Natural killer cell (primary cell): ENCODE results near the gene CARMIL1. TPM values are rescaled to one million over a fixed set of nuclear protein-coding genes. Genes with fewer than 3 reads are reported as not detected.

Source experiments
- ATAC-seq, 3 donors: fragments of 150-1000 bp in 2 of 3; fragments of 200-7000 bp in 1 of 3; cut with Tn5 transposase; 1 replicate in 1 of 3; 2 replicates in 2 of 3; pipeline ENCODE4 v1.10.0; 2021; ENCODE audit warnings: mild to moderate bottlenecking in 2 of 3, moderate library complexity in 2 of 3
- DNase-seq, 2 donors: peaks; one replicate each; pipeline versions ENCODE4 v3.0.0 to v3.0.0-alpha.2; 2013 to 2021; ENCODE audit warnings: mixed read lengths in 1 of 2
- H3K27ac ChIP-seq: one replicate; pipeline ENCODE4 v1.5.1; 2013; ENCODE audit warnings: mild to moderate bottlenecking, low read length
- H3K27me3 ChIP-seq: one replicate; pipeline ENCODE4 v1.6.1; 2013; ENCODE audit warnings: low read length; ENCODE audit not compliant: control insufficient read depth, insufficient read depth
- H3K36me3 ChIP-seq: one replicate; pipeline ENCODE4 v1.6.1; 2013; ENCODE audit warnings: low read length; ENCODE audit not compliant: control insufficient read depth, insufficient read depth
- H3K4me1 ChIP-seq: one replicate; pipeline ENCODE4 v1.6.1; 2013; ENCODE audit warnings: low read length; ENCODE audit not compliant: control insufficient read depth, insufficient read depth
- H3K4me3 ChIP-seq: one replicate; pipeline ENCODE4 v1.5.1; 2013; ENCODE audit warnings: low read length
- H3K9me3 ChIP-seq: one replicate; pipeline ENCODE4 v1.6.1; 2013; ENCODE audit warnings: low read length; ENCODE audit not compliant: control insufficient read depth, insufficient read depth
- H3K27ac Mint-ChIP-seq, 2 donors: one replicate each; pipeline ENCODE4 v1.8.0; 2022; ENCODE audit warnings: mild to moderate bottlenecking in 2 of 2, mixed read lengths in 2 of 2, moderate library complexity in 1 of 2
- H3K27me3 Mint-ChIP-seq, 2 donors: one replicate each; pipeline ENCODE4 v1.8.0; 2022; ENCODE audit warnings: low read depth in 2 of 2, mixed read lengths in 2 of 2
- H3K36me3 Mint-ChIP-seq: one replicate; pipeline ENCODE4 v1.8.0; 2022; ENCODE audit warnings: mixed read lengths
- H3K4me1 Mint-ChIP-seq, 2 donors: one replicate each; pipeline ENCODE4 v1.8.0; 2022; ENCODE audit warnings: mixed read lengths in 2 of 2
- H3K4me3 Mint-ChIP-seq: one replicate; pipeline ENCODE4 v1.8.0; 2022; ENCODE audit warnings: mild to moderate bottlenecking, moderate library complexity, mixed read lengths
- H3K9me3 Mint-ChIP-seq, 2 donors: one replicate each; pipeline ENCODE4 v1.8.0; 2022; ENCODE audit warnings: mixed read lengths in 2 of 2
- WGBS: methylation state at CpG from one replicate; pipeline ENCODE4 v1.1.7; 2013; ENCODE audit warnings: missing lambda C conversion rate; ENCODE audit not compliant: insufficient coverage; 5-methylcytosine and 5-hydroxymethylcytosine counted together
- intact Hi-C: fragments of 100-400 bp; cut with micrococcal nuclease; formaldehyde crosslinking; loops from one replicate; pipeline ENCODE4 v1.14.2; 2022
- total RNA-seq, 4 donors: library from RNA; stranded (reverse); fragments of 120-200 nt in 1 of 4; gene quantifications; one replicate each; pipeline versions ENCODE4 v1.2.3 to v1.2.4, GENCODE V29; 2013 to 2022
- TF ChIP-seq, protein P1 (sequence below): fragments of 200-600 bp; IDR thresholded peaks from one replicate; pipeline ENCODE4 v1.8.0; 2022; ENCODE audit warnings: antibody characterized with exemption

The CARMIL1 gene
- total RNA-seq, 3 donors from 2014 or later (not counting 1 experiment from before 2014, with no cell fraction given) = 0.25 to 1.1 (median 0.35) TPM

DNA sequence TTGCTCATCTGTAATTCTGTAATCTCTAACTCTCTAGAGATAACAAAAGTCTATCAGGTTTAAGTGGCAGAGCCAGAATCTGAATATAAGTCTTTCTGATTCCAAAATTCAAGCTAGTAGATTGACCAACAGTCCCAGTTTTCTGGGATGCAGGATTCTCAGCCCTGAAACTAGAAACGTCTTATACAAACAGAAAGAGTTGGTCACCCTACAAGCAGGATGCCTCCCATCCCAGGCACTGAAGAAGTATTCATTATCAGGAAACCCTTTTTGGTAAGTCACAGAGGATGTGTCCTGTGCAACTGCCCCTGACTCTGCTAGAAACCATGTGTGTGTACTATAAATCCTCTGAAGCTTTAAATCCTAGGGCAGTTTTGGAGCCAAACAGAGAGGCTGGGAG is 135.0 kb downstream of the CARMIL1 start:
- H3K4me1 ChIP-seq = peaks cover 3% of the 10 kb centered on the region
- H3K4me3 ChIP-seq = no peak overlapping the region
- no peak overlapping the region for H3K27ac Mint-ChIP-seq
- no peaks in the 10 kb centered on the region for H3K9me3 ChIP-seq
- no peak overlapping the region for H3K4me3 Mint-ChIP-seq
- H3K27me3 ChIP-seq = no peaks in the 10 kb centered on the region
- H3K27ac ChIP-seq = no peak overlapping the region
- WGBS = 79% methylated on average over 1 of the region's 1 CpG
- intact Hi-C loops = no loop called here
- DNase-seq (no peak), ATAC-seq (no peak)
- TF ChIP-seq, protein P1, sequence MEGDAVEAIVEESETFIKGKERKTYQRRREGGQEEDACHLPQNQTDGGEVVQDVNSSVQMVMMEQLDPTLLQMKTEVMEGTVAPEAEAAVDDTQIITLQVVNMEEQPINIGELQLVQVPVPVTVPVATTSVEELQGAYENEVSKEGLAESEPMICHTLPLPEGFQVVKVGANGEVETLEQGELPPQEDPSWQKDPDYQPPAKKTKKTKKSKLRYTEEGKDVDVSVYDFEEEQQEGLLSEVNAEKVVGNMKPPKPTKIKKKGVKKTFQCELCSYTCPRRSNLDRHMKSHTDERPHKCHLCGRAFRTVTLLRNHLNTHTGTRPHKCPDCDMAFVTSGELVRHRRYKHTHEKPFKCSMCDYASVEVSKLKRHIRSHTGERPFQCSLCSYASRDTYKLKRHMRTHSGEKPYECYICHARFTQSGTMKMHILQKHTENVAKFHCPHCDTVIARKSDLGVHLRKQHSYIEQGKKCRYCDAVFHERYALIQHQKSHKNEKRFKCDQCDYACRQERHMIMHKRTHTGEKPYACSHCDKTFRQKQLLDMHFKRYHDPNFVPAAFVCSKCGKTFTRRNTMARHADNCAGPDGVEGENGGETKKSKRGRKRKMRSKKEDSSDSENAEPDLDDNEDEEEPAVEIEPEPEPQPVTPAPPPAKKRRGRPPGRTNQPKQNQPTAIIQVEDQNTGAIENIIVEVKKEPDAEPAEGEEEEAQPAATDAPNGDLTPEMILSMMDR = no peak
- peaks cover 0 to 25% of the 10 kb centered on the region in 2 donors for H3K4me1 Mint-ChIP-seq
- no peaks in the 10 kb centered on the region for H3K36me3 ChIP-seq
- no peaks in the 10 kb centered on the region for H3K9me3 Mint-ChIP-seq
- no peaks in the 10 kb centered on the region for H3K36me3 Mint-ChIP-seq
- no peaks in the 10 kb centered on the region for H3K27me3 Mint-ChIP-seq

DNA sequence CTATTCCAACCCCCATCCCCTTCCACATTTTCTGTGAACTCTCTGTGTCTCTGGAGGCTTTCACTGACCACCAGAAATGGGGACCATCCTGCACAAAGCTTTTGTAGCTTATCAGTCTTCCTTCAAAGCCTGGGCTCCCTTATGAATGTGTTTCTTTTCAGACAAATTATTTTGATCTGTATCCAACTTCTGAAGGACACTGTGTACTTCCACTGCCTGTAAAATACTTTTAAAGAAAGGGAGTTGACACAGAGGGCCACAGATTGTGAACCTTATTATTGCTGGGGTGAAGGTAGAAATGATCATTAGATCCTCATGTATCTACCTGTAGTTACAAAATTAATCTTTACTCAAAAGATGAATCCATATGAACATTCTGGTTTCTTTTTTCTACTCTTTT is 135.6 kb downstream of the CARMIL1 start:
- peaks cover 0 to 25% of the 10 kb centered on the region in 2 donors for H3K4me1 Mint-ChIP-seq
- TF ChIP-seq, protein P1 = no peak
- no peak overlapping the region for H3K27ac ChIP-seq
- H3K27ac Mint-ChIP-seq = no peak overlapping the region
- no peaks in the 10 kb centered on the region for H3K27me3 Mint-ChIP-seq
- ATAC-seq = no peak
- H3K4me3 Mint-ChIP-seq = no peak overlapping the region
- H3K36me3 ChIP-seq = no peaks in the 10 kb centered on the region
- H3K4me3 ChIP-seq = no peak overlapping the region
- DNase-seq = no peak
- no peaks in the 10 kb centered on the region for H3K9me3 Mint-ChIP-seq
- intact Hi-C loops = no loop called here
- no peaks in the 10 kb centered on the region for H3K27me3 ChIP-seq
- peaks cover 3% of the 10 kb centered on the region for H3K4me1 ChIP-seq
- H3K36me3 Mint-ChIP-seq = no peaks in the 10 kb centered on the region
- peaks cover under 1% of the 10 kb centered on the region for H3K9me3 ChIP-seq

DNA sequence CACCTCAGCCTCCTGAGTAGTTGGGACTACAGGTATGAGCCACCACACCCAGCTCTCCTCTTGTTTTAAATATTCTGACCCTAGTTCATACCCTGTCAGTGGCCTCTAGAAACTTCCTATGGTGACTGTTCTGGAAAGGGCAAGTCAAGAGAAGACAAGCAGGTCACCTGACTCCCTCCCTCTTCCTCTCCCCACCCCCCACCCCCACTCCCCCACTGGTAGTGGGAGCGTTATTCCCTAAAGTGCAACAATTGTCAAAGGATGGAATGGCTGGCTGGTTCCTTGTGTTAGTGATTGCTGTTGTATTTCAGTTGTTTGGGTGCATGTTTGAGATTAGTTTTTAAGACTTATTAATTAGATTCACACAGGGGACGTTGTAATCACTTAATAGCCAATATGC is 136.1 kb downstream of the CARMIL1 start:
- TF ChIP-seq, protein P1 = no peak
- Histone ChIP-seq H3K4me3 (no peak overlapping the region), H3K27ac (no peak overlapping the region), H3K36me3 (no peaks in the 10 kb centered on the region), H3K4me1 (peaks cover 2% of the 10 kb centered on the region), H3K9me3 (peaks cover 3% of the 10 kb centered on the region), H3K27me3 (no peaks in the 10 kb centered on the region)
- Mint-ChIP-seq H3K36me3 (no peaks in the 10 kb centered on the region), H3K27me3 (no peaks in the 10 kb centered on the region), H3K27ac (no peak overlapping the region), H3K4me3 (no peak overlapping the region), H3K4me1 (peaks cover 0 to 25% of the 10 kb centered on the region in 2 donors), H3K9me3 (no peaks in the 10 kb centered on the region)
- DNase-seq (no peak), ATAC-seq (no peak)
- no CpG with 5 or more reads among the region's 2 CpGs for WGBS
- intact Hi-C loops = no loop called here

DNA sequence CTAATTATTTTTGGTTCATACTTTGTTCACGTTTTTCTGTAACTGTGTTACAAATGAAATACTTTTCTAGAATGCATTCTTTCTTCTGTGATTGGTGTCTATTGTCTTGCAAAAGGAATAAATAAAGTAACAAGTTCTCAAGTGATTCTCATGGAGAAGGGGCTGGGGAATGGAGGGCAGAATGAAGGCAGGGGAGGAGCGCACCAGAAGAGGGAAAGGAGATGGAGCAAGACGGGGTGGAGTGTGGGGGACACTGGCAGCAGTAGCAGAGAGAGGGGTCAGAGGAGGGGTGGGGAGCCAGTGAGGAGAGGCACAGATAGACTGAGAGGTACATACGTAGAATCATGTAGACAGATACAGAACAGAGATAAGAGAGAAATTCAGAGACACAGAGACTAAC is 136.5 kb downstream of the CARMIL1 start:
- Mint-ChIP-seq H3K4me3 (no peak overlapping the region), H3K27me3 (no peaks in the 10 kb centered on the region), H3K4me1 (peaks cover 0 to 25% of the 10 kb centered on the region in 2 donors), H3K27ac (no peak overlapping the region), H3K9me3 (no peaks in the 10 kb centered on the region), H3K36me3 (no peaks in the 10 kb centered on the region)
- Histone ChIP-seq H3K36me3 (no peaks in the 10 kb centered on the region), H3K27me3 (no peaks in the 10 kb centered on the region), H3K4me3 (no peak overlapping the region), H3K9me3 (peaks cover 3% of the 10 kb centered on the region), H3K4me1 (no peaks in the 10 kb centered on the region), H3K27ac (no peak overlapping the region)
- intact Hi-C loops = no loop called here
- no peak for DNase-seq
- TF ChIP-seq, protein P1 = no peak
- 65% methylated on average over 4 of the region's 4 CpGs for WGBS
- ATAC-seq = peak in 1 of 3 donors; percentile 33
